Fibroblast of lung (primary cell): Measurements from ENCODE around the gene DIP2C. TPM values are rescaled to one million over a fixed set of nuclear protein-coding genes. Genes with fewer than 3 reads are reported as not detected.
"Not testable (repeated sequence)": the region's sequence is repeated elsewhere in the genome, so short reads cannot be mapped to it uniquely, and the experiment has no call there.

Experiments
- DNase-seq, 2 donors: peaks; one replicate each; pipeline versions ENCODE4 v3.0.0 to v3.0.0-alpha.2; 2010; ENCODE audit warnings: low read depth in 2 of 2
- H2AFZ ChIP-seq: 2 replicates; pipeline ENCODE4 v1.5.1; 2012; ENCODE audit warnings: low read length, control low read depth, inconsistent platforms
- H3K27ac ChIP-seq: 2 replicates; pipeline ENCODE4 v1.5.1; 2011; ENCODE audit warnings: low read length, control low read depth; ENCODE audit not compliant: insufficient read depth
- H3K27me3 ChIP-seq: 2 replicates; pipeline ENCODE4 v1.5.1; 2011; ENCODE audit warnings: mild to moderate bottlenecking, low read length; ENCODE audit not compliant: control insufficient read depth, insufficient read depth
- H3K36me3 ChIP-seq: 2 replicates; pipeline ENCODE4 v1.5.1; 2011; ENCODE audit warnings: low read length; ENCODE audit not compliant: control insufficient read depth, insufficient read depth
- H3K4me1 ChIP-seq: 2 replicates; pipeline ENCODE4 v1.5.1; 2011; ENCODE audit warnings: low read length; ENCODE audit not compliant: control insufficient read depth, insufficient read depth; ENCODE audit errors: extremely low read depth
- H3K4me2 ChIP-seq: 2 replicates; pipeline ENCODE4 v1.5.1; 2011; ENCODE audit warnings: low read length, control low read depth; ENCODE audit not compliant: insufficient read depth; ENCODE audit errors: extremely low read depth
- H3K4me3 ChIP-seq, 4 experiments: fragments of 200-600 bp in 1 of 4; sonication (generic) in 1 of 4; replicated peaks in 1 of 4; 2 replicates each; pipeline ENCODE4 v1.5.1; 2011 to 2016; ENCODE audit warnings: low read length in 4 of 4, low read depth in 3 of 4, mild to moderate bottlenecking in 3 of 4, control low read depth in 2 of 4, inconsistent platforms in 1 of 4, mixed read lengths in 1 of 4; ENCODE audit not compliant: insufficient read depth in 1 of 4; ENCODE audit errors: control extremely low read depth in 1 of 4
- H3K79me2 ChIP-seq: 2 replicates; pipeline ENCODE4 v1.5.1; 2012; ENCODE audit warnings: mild to moderate bottlenecking, low read length, inconsistent platforms; ENCODE audit not compliant: control insufficient read depth, insufficient read depth
- H3K9ac ChIP-seq: 2 replicates; pipeline ENCODE4 v1.5.1; 2011; ENCODE audit warnings: mild to moderate bottlenecking, low read length, control low read depth; ENCODE audit not compliant: insufficient read depth
- H3K9me3 ChIP-seq: 2 replicates; pipeline ENCODE4 v1.5.1; 2012; ENCODE audit warnings: low read depth, low read length; ENCODE audit not compliant: control insufficient read depth, insufficient read depth
- H4K20me1 ChIP-seq: 2 replicates; pipeline ENCODE4 v1.5.1; 2011; ENCODE audit warnings: low read length; ENCODE audit not compliant: control insufficient read depth, insufficient read depth; ENCODE audit errors: extremely low read depth
- CTCF ChIP-seq, 2 donors: IDR thresholded peaks in 1 of 2; conservative IDR thresholded peaks in 1 of 2; 1 replicate in 1 of 2; 2 replicates in 1 of 2; pipeline ENCODE4 v1.5.1; 2011 to 2012; ENCODE audit warnings: low read length in 2 of 2, control low read depth in 1 of 2, inconsistent platforms in 1 of 2, low read depth in 1 of 2, mild to moderate bottlenecking in 1 of 2
- EZH2 ChIP-seq: IDR thresholded peaks from 2 replicates; pipeline ENCODE4 v1.5.1; 2012; ENCODE audit warnings: low read length, control low read depth, mild to moderate bottlenecking; ENCODE audit errors: missing control alignments
- polyA plus RNA-seq, 2 donors: library from polyadenylated mRNA; depleted of rRNA in 1 of 2; stranded (reverse) in 1 of 2; unstranded in 1 of 2; fragments of >200 nt; gene quantifications; 2 replicates each; pipeline ENCODE4 v1.2.1, GENCODE V29; 2011 to 2012; ENCODE audit warnings: missing spikeins in 1 of 2
- total RNA-seq: library from RNA; depleted of rRNA; stranded (reverse); fragments of >200 nt; gene quantifications from 2 replicates; pipeline ENCODE4 v1.2.1, GENCODE V29; 2014

DIP2C gene
- total and polyA plus RNA-seq, 2 donors (not counting 1 experiment from before 2014, with no cell fraction given) = 10.7 to 18.3 TPM

GRCh38 chr10:660970-661596, 28.4 kb downstream of the DIP2C start:
- Histone ChIP-seq H3K36me3 (no peaks in the 10 kb centered on the region), H3K27ac (no peak overlapping the region), H4K20me1 (peaks cover 4% of the 10 kb centered on the region), H3K79me2 (peaks cover 52% of the 10 kb centered on the region), H3K4me2 (no peak overlapping the region), H3K4me3 (no peak overlapping the region), H3K4me1 (peaks cover 6% of the 10 kb centered on the region), H3K27me3 (no peaks in the 10 kb centered on the region), H3K9ac (no peak overlapping the region), H2AFZ (no peak overlapping the region), H3K9me3 (no peaks in the 10 kb centered on the region)
- TF ChIP-seq EZH2 (no peak), CTCF (conservative IDR thresholded peaks at IDR 0.05 in 1 of 2, IDR thresholded peaks at IDR 0.05 in 1 of 2; ENCODE audit: low read depth in 1 of 2, low read length in 2 of 2) (no peak)
- DNase-seq = no peak

DNA sequence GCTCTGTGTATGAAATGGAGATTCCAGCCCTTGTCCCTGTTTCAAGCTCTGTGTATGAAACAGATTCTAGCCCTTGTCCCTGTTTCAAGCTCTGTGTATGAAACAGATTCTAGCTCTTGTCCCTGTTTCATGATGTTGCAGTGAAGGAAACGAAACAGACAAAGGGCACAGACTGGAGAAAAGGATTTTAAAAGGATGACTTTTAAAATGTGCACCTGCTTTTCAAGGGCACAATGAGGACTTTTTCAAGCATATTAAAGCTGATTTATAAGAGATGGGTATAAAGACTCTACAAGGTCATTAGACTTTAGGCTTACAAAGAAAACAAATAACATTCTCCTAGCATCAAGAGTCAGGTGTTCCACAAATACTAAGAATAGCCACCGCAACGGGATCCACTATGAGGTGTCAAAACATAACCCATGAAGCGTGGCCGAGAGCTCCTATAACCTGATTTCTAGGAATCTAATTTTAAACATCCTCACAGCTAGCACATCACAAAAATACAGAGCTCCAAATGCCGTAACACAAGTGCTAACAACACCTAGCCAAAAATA, 29.0 kb downstream of the DIP2C start:
- TF ChIP-seq EZH2 (no peak), CTCF (conservative IDR thresholded peaks at IDR 0.05 in 1 of 2, IDR thresholded peaks at IDR 0.05 in 1 of 2; ENCODE audit: low read depth in 1 of 2, low read length in 2 of 2) (no peak)
- peak overlapping the region; percentile 62 for H3K27ac ChIP-seq
- H3K27me3 ChIP-seq = no peaks in the 10 kb centered on the region
- H3K36me3 ChIP-seq = no peaks in the 10 kb centered on the region
- no peak for DNase-seq
- H2AFZ ChIP-seq = no peak overlapping the region
- peaks cover 6% of the 10 kb centered on the region for H3K4me1 ChIP-seq
- H3K9me3 ChIP-seq = no peaks in the 10 kb centered on the region
- H3K4me2 ChIP-seq = no peak overlapping the region
- H3K9ac ChIP-seq = no peak overlapping the region
- peaks cover 4% of the 10 kb centered on the region for H4K20me1 ChIP-seq
- H3K4me3 ChIP-seq = no peak overlapping the region
- peaks cover 48% of the 10 kb centered on the region for H3K79me2 ChIP-seq

DNA sequence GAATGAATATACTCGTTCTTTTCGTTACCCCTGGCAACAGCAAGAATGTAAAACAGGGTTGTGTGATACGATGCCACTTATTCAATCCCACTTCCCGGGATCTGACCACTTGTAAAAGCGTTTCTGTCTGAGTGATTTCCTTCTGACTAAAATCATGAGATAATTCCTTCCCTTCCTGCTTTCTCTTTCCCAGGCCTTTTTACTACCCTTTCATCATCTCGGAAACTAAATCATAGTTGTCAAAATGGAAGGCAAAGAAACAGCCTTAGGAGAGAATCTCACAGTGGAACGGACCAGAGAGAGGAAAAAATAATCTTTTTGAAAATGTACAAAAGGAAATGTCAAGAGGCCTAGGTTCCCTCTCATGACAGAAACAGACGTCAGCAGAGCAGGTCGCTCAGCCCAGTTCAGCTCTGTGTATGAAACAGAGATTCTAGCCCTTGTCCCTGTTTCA, 29.8 kb downstream of the DIP2C start:
- Histone ChIP-seq H2AFZ (no peak overlapping the region), H3K27me3 (no peaks in the 10 kb centered on the region), H4K20me1 (peaks cover 4% of the 10 kb centered on the region), H3K4me3 (peak overlapping the region in 2 of 4 experiments; percentile 10 to 32), H3K4me2 (peak overlapping the region; percentile 66), H3K9me3 (no peaks in the 10 kb centered on the region), H3K4me1 (peaks cover 6% of the 10 kb centered on the region), H3K36me3 (no peaks in the 10 kb centered on the region), H3K27ac (peak overlapping the region; percentile 62), H3K79me2 (peaks cover 50% of the 10 kb centered on the region), H3K9ac (no peak overlapping the region)
- peak; percentile 72 to 89 for DNase-seq
- no peak for TF ChIP-seq CTCF (conservative IDR thresholded peaks at IDR 0.05 in 1 of 2, IDR thresholded peaks at IDR 0.05 in 1 of 2; ENCODE audit: low read depth in 1 of 2, low read length in 2 of 2)
- no peak for TF ChIP-seq EZH2

DNA sequence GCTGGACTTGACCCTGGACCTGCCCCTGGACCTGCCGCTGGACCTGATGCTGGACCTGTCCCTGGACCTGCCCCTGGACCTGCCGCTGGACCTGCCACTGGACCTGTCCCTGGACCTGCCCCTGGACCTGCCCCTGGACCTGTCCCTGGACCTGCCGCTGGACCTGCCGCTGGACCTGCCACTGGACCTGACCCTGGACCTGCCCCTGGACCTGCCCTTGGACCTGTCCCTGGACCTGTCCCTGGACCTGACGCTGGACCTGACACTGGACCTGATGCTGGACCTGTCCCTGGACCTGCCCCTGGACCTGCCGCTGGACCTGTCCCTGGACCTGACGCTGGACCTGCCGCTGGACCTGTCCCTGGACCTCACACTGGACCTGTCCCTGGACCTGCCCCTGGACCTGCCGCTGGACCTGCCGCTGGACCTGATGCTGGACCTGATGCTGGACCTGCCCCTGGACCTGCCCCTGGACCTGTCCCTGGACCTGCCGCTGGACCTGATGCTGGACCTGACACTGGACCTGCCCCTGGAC, 31.6 kb downstream of the DIP2C start:
- not testable (repeated sequence) for H3K36me3 ChIP-seq, H3K4me2 ChIP-seq, H3K4me1 ChIP-seq, H2AFZ ChIP-seq, H3K4me3 ChIP-seq, DNase-seq, H3K9ac ChIP-seq, H3K9me3 ChIP-seq, H3K27me3 ChIP-seq, H4K20me1 ChIP-seq, H3K27ac ChIP-seq
- H3K79me2 ChIP-seq = peaks cover 41% of the 10 kb centered on the region
